Putamen (tissue), 1 donor: ENCODE data around the gene NKAIN2.
A peak's percentile ranks its signal among the peaks of the same experiment; 100 is the strongest.

ENCODE experiments used
- DNase-seq: peaks from one replicate; pipeline ENCODE4 v3.0.0-alpha.2; 2016; ENCODE audit warnings: low spot score

NKAIN2 gene

DNA sequence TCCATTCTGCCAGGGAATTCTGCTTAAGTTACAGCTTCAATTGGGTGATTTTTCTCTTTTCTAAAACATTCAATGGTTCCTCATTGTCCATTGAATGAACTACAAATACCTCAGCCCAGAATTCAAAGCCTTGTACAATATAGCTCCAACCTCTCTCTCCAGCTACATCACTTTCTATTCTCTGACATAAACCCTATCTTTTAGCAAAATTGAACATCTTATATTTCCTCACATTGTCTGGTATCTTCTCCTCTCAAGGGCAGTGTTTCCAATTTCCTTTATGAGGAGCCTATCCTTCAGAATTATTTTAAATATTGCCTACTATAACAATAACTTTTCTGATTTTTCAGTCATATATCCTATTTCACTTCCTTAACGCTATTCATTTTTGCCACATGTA is 955.0 kb downstream of the NKAIN2 start:
- DNase-seq, result no peak

DNA sequence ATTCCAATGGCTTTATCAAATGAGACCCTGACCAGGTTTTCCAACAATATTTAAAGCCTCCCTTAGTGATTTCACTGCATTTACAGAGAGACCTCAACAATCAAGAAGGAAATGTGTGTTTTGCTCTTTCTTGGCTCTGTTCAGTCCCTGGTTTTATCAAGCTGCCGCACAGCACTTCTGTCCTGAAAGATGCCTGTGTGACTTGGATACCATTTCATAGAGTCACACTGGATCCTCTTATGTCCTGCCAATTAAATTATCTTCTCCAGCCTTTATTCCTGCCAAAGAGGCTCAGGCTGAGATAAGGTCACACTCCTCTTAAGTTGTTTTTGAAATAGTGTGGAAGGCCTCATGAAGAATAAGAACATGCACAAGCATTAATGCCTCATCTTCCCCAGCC is 961.6 kb downstream of the NKAIN2 start:
- no peak for DNase-seq

GRCh38 chr6:124768224-124768623 is 964.6 kb downstream of the NKAIN2 start:
- no peak for DNase-seq

DNA sequence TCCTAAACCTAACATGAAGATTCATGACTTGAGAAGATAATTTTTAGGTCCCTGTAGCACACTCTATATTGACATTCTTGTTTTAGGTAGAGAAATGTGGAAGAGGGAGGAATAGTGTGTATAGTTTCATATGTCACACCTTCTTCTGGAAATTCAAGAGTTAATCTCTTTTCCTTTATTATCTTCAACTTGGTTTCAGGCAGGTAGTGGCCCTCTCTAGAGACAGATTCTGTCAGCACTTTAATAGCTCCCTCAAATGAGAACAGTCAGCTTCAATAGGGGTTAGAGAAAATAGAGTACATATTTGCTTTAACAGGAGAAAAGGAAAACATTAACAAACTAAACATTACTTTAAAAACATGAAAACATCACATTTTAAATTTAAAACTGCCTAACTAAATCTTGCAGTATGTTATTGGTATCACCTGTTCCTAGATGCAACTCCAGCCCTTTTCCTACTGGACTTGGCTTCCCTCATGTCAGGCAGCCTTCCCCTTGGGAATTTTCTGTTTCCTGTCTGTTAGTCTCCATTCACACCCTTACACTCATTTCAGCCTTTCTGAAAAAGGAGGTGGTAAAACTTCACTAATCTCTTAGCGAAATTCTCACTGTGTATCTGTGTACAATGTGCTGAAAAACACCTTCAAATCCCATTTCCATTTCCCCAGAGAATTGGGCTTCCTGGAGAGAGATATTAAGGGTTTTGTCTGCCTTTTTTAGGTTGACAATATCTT is 966.3 kb downstream of the NKAIN2 start:
- DNase-seq, result no peak

DNA sequence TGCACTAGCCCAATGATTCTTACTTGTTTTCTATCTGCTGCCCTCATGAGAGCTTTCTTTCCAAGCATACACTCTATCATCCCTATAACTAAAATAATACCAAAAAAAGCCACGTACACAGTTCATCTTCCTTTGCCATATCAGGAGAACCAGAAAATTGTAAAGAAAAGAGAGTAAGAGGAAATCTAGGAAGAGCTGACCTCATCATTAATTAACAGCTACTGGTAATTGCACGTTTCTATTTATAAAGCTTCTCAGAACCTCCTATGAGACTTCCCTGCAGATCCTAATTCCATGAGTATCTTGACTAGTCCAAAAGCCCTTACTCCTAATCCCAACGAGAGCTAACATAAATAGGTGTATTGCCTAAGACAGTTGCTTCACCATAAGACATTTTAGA is 967.1 kb downstream of the NKAIN2 start:
- no peak for DNase-seq

GRCh38 chr6:124772733-124773319 is 969.2 kb downstream of the NKAIN2 start:
- DNase-seq, result no peak

DNA sequence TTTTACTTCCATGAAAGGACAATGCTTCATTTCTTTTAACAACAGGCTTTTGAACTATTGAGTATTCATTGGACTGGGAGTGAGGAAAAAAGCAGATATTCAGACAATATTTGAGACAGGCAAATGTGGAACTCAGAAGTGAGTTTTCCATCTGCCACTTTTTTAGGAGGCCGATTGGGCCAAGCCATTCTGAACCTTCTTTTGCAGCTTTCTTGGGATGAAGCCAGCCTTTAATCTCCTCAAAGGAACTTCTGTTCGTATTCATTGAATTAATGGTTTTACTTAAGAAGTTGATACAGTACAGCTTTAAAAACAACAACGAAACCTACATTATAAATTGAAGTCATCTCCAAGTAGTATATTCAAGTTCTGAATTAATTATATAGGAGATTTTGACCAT is 971.5 kb downstream of the NKAIN2 start:
- DNase-seq, result no peak

DNA sequence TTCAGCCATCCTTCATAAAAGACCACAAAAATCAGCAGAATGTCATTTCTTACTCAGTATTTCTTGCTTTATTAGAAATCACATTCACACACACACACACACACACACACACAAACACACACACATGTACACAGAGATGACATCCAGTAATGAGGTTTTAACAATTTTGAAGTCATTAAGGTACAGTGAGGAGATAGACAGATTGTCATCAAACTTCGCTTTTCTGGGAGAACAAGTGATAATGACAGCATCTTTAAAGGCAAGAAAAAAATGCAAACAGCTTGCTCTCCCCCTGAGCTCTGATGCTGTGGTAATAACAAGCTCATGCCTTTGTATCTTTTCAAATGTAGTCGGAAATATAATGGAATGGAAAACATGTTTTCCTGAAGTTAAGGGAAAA is 974.2 kb downstream of the NKAIN2 start:
- DNase-seq, result no peak

GRCh38 chr6:124780623-124781022 is 977.0 kb downstream of the NKAIN2 start:
- DNase-seq, result peak; percentile 41

GRCh38 chr6:124783344-124783743 is 979.7 kb downstream of the NKAIN2 start:
- no peak for DNase-seq

DNA sequence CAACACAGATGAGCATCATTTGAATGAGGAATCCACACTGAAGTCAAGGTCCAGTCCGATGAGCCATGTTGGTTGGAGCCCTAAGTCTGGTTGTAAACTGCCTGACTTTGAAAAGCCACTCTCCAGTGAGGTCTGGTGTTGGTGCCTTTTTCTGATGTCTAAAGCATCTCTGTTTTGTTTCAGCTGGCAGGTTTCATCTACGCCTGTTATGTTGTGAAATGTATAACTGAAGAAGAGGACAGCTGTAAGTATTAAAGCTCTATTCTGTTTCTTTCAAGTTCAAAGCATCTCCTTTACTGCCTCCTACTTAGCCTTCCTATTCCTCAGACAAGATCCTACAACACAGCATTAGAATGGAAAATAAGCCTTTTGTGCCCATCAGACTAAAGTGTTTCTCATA is 987.5 kb downstream of the NKAIN2 start:
- no peak for DNase-seq

- no peak for DNase-seq
Observed at GRCh38 chr6:124792386-124792785, 988.7 kb downstream of the NKAIN2 start.

- DNase-seq, result no peak
Observed at GRCh38 chr6:124793398-124793797, 989.7 kb downstream of the NKAIN2 start.

- DNase-seq, result peak; percentile 33
Observed at GRCh38 chr6:124795643-124796463, 992.2 kb downstream of the NKAIN2 start.

- DNase-seq, result no peak
Observed at GRCh38 chr6:124796464-124796970, 992.9 kb downstream of the NKAIN2 start.

DNA sequence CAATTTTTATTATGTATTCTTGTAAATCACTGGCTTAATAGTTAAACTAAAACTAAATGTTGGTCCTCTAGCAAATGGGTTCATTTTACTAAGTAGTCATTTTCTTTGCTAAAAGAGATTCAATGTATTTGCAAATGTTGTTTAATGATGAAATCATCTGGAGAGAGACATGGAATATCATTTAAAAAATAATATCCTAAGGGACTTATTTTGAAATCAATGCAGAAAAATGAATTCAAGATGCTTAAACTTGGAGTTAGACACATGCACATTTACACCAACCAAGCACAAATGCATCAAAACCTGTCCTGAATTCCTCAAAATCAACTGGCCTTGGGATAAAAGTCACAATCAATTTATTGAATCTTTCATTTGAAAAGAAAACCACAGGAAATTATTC is 993.6 kb downstream of the NKAIN2 start:
- DNase-seq, result no peak

DNA sequence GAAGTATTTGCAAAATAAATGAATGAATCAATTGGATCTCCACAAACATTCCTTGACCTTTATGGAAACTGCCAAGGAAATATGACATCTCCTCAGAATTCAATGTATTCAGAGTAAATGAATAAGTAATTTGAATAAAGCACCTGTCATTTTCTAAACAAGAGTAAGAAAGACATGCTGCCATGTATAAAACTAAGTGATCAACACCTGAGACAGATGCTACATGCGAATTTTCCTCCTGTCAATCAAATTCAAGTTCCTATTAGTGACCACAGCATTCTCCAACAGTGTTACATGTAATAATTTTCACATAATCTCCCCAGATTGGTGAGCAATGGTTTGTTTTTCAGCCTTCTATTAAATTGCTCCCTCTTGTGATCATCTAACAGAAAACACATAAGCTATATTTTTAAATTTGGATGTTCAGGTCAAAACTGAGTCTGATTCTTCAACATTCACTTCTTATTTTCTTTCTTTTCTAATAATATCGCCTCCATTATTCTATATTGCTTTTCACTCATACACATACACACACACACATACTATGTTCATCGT is 995.4 kb downstream of the NKAIN2 start:
- DNase-seq, result no peak

- DNase-seq, result no peak
Observed at GRCh38 chr6:124799638-124800037, 996.0 kb downstream of the NKAIN2 start.

- DNase-seq, result no peak
Observed at GRCh38 chr6:124800222-124800621, 996.6 kb downstream of the NKAIN2 start.

DNA sequence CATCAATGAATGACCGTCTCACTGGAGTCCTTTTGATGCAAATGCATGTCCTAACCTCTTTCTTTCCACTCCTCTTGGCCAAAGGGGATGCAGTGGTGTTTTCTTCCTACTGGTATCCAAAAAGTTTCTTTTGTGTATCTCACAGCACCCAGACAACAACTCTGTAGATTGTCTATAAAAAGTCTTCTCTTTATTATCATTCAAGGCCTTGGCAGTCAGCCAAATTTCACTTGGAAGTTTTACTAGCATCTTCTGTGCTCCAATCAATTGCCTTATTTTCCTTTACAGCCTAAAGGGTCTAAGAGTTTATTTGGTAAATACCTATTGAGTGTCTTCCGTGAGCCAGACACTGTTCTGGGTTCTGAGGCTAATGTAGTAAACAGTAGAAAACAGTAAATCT is 1008.4 kb downstream of the NKAIN2 start:
- DNase-seq, result no peak

- DNase-seq, result no peak
Observed at GRCh38 chr6:124819346-124819745, 1015.7 kb downstream of the NKAIN2 start.

DNA sequence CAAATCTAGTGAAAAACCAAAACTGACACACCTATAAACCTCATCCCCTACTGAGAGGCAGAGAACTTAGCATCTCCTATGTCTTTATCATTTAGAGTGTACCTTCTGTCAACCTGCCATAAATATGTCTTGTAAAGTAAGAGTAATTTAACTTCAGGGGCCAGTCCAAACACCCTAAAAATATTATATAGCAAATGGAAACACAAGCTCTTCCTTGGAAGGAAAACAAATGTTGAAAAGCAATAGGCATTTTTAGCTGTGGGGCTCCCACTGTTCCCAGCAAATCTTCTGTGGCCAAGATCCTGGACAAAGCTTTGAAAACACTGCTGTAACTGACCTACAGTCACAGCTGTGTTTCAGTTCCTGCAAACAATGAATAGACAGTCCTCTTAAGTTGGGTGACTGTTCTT is 1018.5 kb downstream of the NKAIN2 start:
- DNase-seq, result no peak

DNA sequence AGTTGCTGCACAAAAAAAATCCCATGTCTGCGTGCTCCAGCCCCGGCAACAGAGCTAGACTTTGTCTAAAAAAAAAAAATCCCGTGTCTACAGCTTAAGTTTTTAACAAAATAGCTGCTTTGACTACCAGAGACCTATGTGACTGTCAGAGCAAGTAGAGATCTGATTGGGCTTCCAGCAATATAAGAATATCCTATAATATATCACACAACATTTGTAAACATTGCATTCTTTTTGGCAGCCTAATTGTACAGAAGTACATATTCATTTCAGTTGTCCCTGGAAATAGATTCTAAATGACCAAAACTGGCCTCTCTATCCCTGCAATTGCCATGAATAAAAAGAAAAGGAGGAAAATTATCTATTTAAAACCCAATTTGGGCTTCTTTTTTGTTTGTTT is 1019.1 kb downstream of the NKAIN2 start:
- DNase-seq, result no peak
